H1 (cell line): ENCODE results near the gene TBC1D2. TPM values are rescaled to one million over a fixed set of nuclear protein-coding genes. Genes with fewer than 3 reads are reported as not detected.

Experiments
- CTCF ChIA-PET: fragments of 300-600 bp; sonication (Branson Sonifier 250); formaldehyde crosslinking; loops from one replicate; lab custom pipeline; 2021; ENCODE audit not compliant: partially characterized antibody; lab: Charles Lee
- POLR2A ChIA-PET: fragments of 300-600 bp; sonication (Branson Sonifier 250); formaldehyde crosslinking; loops from one replicate; lab custom pipeline; 2021; ENCODE audit warnings: inconsistent platforms; ENCODE audit not compliant: partially characterized antibody; lab: Charles Lee
- DNase-seq, 2 experiments: peaks; one replicate each; pipeline versions ENCODE4 v3.0.0 to v3.0.0-alpha.2; 2010 to 2022; ENCODE audit warnings: low spot score in 2 of 2, low read depth in 1 of 2, mixed read lengths in 1 of 2
- FAIRE-seq: peaks from 2 replicates; lab custom pipeline; 2011; peaks lifted over from hg19 to GRCh38; lab: Jason Lieb, UNC
- H2AFZ ChIP-seq: 2 replicates; pipeline ENCODE4 v1.8.1; 2012; ENCODE audit warnings: low read length, inconsistent platforms
- H2AK5ac ChIP-seq: 2 replicates; pipeline ENCODE4 v1.6.1; 2013; ENCODE audit warnings: low read depth, low read length
- H2BK120ac ChIP-seq: replicated peaks from 2 replicates; pipeline ENCODE3; 2013; ENCODE audit warnings: low read depth, low read length, inconsistent platforms
- H2BK12ac ChIP-seq: 2 replicates; pipeline ENCODE4 v1.6.1; 2013; ENCODE audit warnings: low read depth, low read length
- H2BK15ac ChIP-seq: 2 replicates; pipeline ENCODE4 v1.6.1; 2013; ENCODE audit warnings: low read length
- H2BK20ac ChIP-seq: 2 replicates; pipeline ENCODE4 v1.6.1; 2013; ENCODE audit warnings: low read length
- H2BK5ac ChIP-seq: 2 replicates; pipeline ENCODE4 v1.6.1; 2013; ENCODE audit warnings: low read depth, low read length
- H3K14ac ChIP-seq: 2 replicates; pipeline ENCODE4 v1.6.1; 2013; ENCODE audit warnings: inconsistent platforms; ENCODE audit not compliant: insufficient read length
- H3K18ac ChIP-seq: 2 replicates; pipeline ENCODE4 v1.6.1; 2013; ENCODE audit warnings: low read length; ENCODE audit errors: extremely low read depth
- H3K23ac ChIP-seq: 2 replicates; pipeline ENCODE4 v1.6.1; 2013; ENCODE audit warnings: inconsistent platforms; ENCODE audit not compliant: insufficient read length
- H3K23me2 ChIP-seq: 2 replicates; pipeline ENCODE4 v1.6.1; 2013; ENCODE audit warnings: low read depth, low read length
- H3K27ac ChIP-seq: 2 replicates; pipeline ENCODE4 v1.6.1; 2011; ENCODE audit warnings: low read depth, low read length, inconsistent platforms
- H3K27me3 ChIP-seq, 4 experiments: replicated peaks in 1 of 4; 1 replicate in 1 of 4; 2 replicates in 3 of 4; pipeline versions ENCODE4 v1.6.1 to v1.8.1; 2011 to 2013; ENCODE audit warnings: low read length in 3 of 4, mild to moderate bottlenecking in 3 of 4, inconsistent platforms in 2 of 4, mixed read lengths in 2 of 4, moderate library complexity in 1 of 4; ENCODE audit not compliant: control insufficient read depth in 3 of 4, insufficient read depth in 3 of 4; ENCODE audit errors: extremely low read depth in 1 of 4
- H3K36me3 ChIP-seq, 4 experiments: 2 replicates each; pipeline versions ENCODE4 v1.6.1 to v1.8.1; 2011 to 2013; ENCODE audit warnings: mild to moderate bottlenecking in 4 of 4, low read length in 3 of 4, moderate library complexity in 2 of 4, control low read depth in 1 of 4, inconsistent platforms in 1 of 4; ENCODE audit not compliant: insufficient read depth in 4 of 4, control insufficient read depth in 2 of 4
- H3K4ac ChIP-seq: replicated peaks from 2 replicates; pipeline ENCODE3; 2013; ENCODE audit warnings: low read length, low read depth, mixed read lengths, inconsistent platforms; ENCODE audit not compliant: insufficient read length
- H3K4me1 ChIP-seq, 4 experiments: replicated peaks in 1 of 4; 1 replicate in 1 of 4; 2 replicates in 3 of 4; pipeline versions ENCODE4 v1.6.1 to v1.8.1; 2011 to 2013; ENCODE audit warnings: low read length in 3 of 4, inconsistent platforms in 2 of 4, mixed read lengths in 1 of 4; ENCODE audit not compliant: insufficient read depth in 4 of 4, control insufficient read depth in 3 of 4
- H3K4me2 ChIP-seq, 2 experiments: 2 replicates each; pipeline versions ENCODE4 v1.6.1 to v1.8.1; 2011 to 2013; ENCODE audit warnings: low read depth in 2 of 2, low read length in 2 of 2, control low read depth in 1 of 2, inconsistent platforms in 1 of 2, mild to moderate bottlenecking in 1 of 2; ENCODE audit not compliant: insufficient read depth in 1 of 2
- H3K4me3 ChIP-seq, 4 experiments: fragments of 200-600, 300-600 bp in 1 of 4; sonication (generic), shearing (Covaris generic), sonication (Bioruptor Twin) in 1 of 4; 2 replicates each; pipeline versions ENCODE4 v1.5.1 to v1.8.1; 2011 to 2016; ENCODE audit warnings: low read length in 4 of 4, low read depth in 3 of 4, control low read depth in 2 of 4, inconsistent platforms in 2 of 4, mild to moderate bottlenecking in 2 of 4, mixed read lengths in 1 of 4, moderate library complexity in 1 of 4; ENCODE audit not compliant: insufficient read depth in 2 of 4; ENCODE audit errors: extremely low read depth in 1 of 4
- H3K56ac ChIP-seq: replicated peaks from 2 replicates; pipeline ENCODE3; 2013; ENCODE audit warnings: low read depth, mild to moderate bottlenecking, mixed read lengths, low read length, inconsistent platforms; ENCODE audit not compliant: insufficient read length
- H3K79me1 ChIP-seq: 2 replicates; pipeline ENCODE4 v1.6.1; 2013; ENCODE audit warnings: low read depth, low read length, control low read depth
- H3K79me2 ChIP-seq, 2 experiments: 2 replicates each; pipeline versions ENCODE4 v1.6.1 to v1.8.1; 2012 to 2013; ENCODE audit warnings: low read length in 2 of 2, mild to moderate bottlenecking in 2 of 2, inconsistent platforms in 1 of 2; ENCODE audit not compliant: insufficient read depth in 2 of 2, control insufficient read depth in 1 of 2
- H3K9ac ChIP-seq, 4 experiments: replicated peaks in 1 of 4; 1 replicate in 1 of 4; 2 replicates in 3 of 4; pipeline versions ENCODE4 v1.6.1 to v1.8.1; 2011 to 2013; ENCODE audit warnings: low read depth in 3 of 4, low read length in 3 of 4, control low read depth in 2 of 4, mild to moderate bottlenecking in 2 of 4, moderate library complexity in 2 of 4, inconsistent platforms in 1 of 4; ENCODE audit errors: extremely low read depth in 1 of 4
- H3K9me3 ChIP-seq, 2 experiments: 2 replicates each; pipeline versions ENCODE4 v1.6.1 to v1.8.1; 2012 to 2013; ENCODE audit warnings: mild to moderate bottlenecking in 2 of 2, moderate library complexity in 2 of 2, control low read depth in 1 of 2, inconsistent platforms in 1 of 2, low read depth in 1 of 2, low read length in 1 of 2, mixed read lengths in 1 of 2; ENCODE audit not compliant: insufficient read depth in 2 of 2
- H4K20me1 ChIP-seq, 2 experiments: replicated peaks in 1 of 2; 2 replicates each; pipeline versions ENCODE3 to v1.8.1; 2011 to 2013; ENCODE audit warnings: inconsistent platforms in 2 of 2, low read length in 2 of 2, mild to moderate bottlenecking in 1 of 2; ENCODE audit not compliant: insufficient read depth in 2 of 2, control insufficient read depth in 1 of 2
- H4K5ac ChIP-seq: 2 replicates; pipeline ENCODE4 v1.6.1; 2013; ENCODE audit warnings: low read length, low read depth, mixed read lengths, inconsistent platforms; ENCODE audit not compliant: insufficient read length
- H4K8ac ChIP-seq: 2 replicates; pipeline ENCODE4 v1.8.0; 2013; ENCODE audit warnings: mild to moderate bottlenecking, moderate library complexity, low read length, inconsistent platforms; ENCODE audit not compliant: insufficient read depth; ENCODE audit errors: extremely low read depth
- H4K91ac ChIP-seq: replicated peaks from 2 replicates; pipeline ENCODE3; 2013; ENCODE audit warnings: low read length, mixed read lengths, inconsistent platforms; ENCODE audit not compliant: insufficient read length
- ATF3 ChIP-seq: IDR thresholded peaks from 2 replicates; pipeline ENCODE4 v1.6.1; 2011; ENCODE audit warnings: low read depth, mild to moderate bottlenecking, low read length; ENCODE audit not compliant: insufficient read depth
- WGBS, 2 experiments: shearing (Covaris generic) in 1 of 2; methylation state at CpG; one replicate each; pipeline versions ENCODE4 v1.1.6 to v1.1.7; 2013 to 2015; ENCODE audit warnings: low lambda C conversion rate in 2 of 2, mixed read lengths in 2 of 2, inconsistent platforms in 1 of 2, low coverage in 1 of 2, missing lambda C conversion rate in 1 of 2; ENCODE audit not compliant: insufficient replicate concordance in 2 of 2, insufficient coverage in 1 of 2, insufficient read length in 1 of 2; ENCODE audit errors: extremely low coverage in 1 of 2, missing lambda C conversion rate in 1 of 2; 5-methylcytosine and 5-hydroxymethylcytosine counted together
- polyA plus RNA-seq, 7 experiments: library from polyadenylated mRNA; depleted of rRNA in 3 of 7; stranded (reverse) in 5 of 7; unstranded in 2 of 7; fragments of >200 nt in 5 of 7; fragments of 200-250 nt in 2 of 7; gene quantifications; 1 replicate in 5 of 7; 2 replicates in 1 of 7; 4 replicates in 1 of 7; pipeline versions ENCODE4 v1.2.1 to v1.2.3, GENCODE V29; 2011 to 2013; ENCODE audit warnings: missing spikeins in 2 of 7, mixed read lengths in 2 of 7
- total RNA-seq: library from RNA; stranded (reverse); fragmentation: NEBNext Ultra II Directional; extraction: Animal tissue kit (Norgen Biotek cat#: 25700); gene quantifications from 2 replicates; pipeline ENCODE4 v1.2.1, GENCODE V29; 2021

The TBC1D2 gene
- total and polyA plus RNA-seq, 2 of the 8 experiments (the other 6 are each of a cell fraction or from before 2014, with no cell fraction given), result 7.4 TPM

GRCh38 chr9:98290411-98290810, 35.0 kb upstream of the TBC1D2 start:
- H2AK5ac ChIP-seq, result no peak overlapping the region
- ChIA-PET CTCF (interaction anchor here (0.8 to 2.8 kb wide), 3 partner anchors 17 to 168 kb away, joined by 3 to 10 read pairs (median 3); no protein-coding TSS in a partner anchor), POLR2A (no interaction called here)
- no peak overlapping the region for H3K4ac ChIP-seq
- no peak for TF ChIP-seq ATF3
- H3K14ac ChIP-seq, result no peak overlapping the region
- H3K4me3 ChIP-seq, result no peak overlapping the region
- no peak overlapping the region for H2BK20ac ChIP-seq
- no peak overlapping the region for H3K27ac ChIP-seq
- no peaks in the 10 kb centered on the region for H3K79me2 ChIP-seq
- H4K20me1 ChIP-seq, result no peaks in the 10 kb centered on the region
- H3K4me1 ChIP-seq, result no peaks in the 10 kb centered on the region
- no peak overlapping the region for H2BK120ac ChIP-seq
- no peaks in the 10 kb centered on the region for H3K79me1 ChIP-seq
- no peak for FAIRE-seq
- no peak overlapping the region for H2AFZ ChIP-seq
- no peaks in the 10 kb centered on the region for H3K9me3 ChIP-seq
- WGBS, 2 experiments, result 86% methylated on average over 14 of the region's 18 CpGs; no CpG with 5 or more reads in 1 of the 2 experiments
- no peak overlapping the region for H3K4me2 ChIP-seq
- H3K23me2 ChIP-seq, result no peaks in the 10 kb centered on the region
- no peak overlapping the region for H3K9ac ChIP-seq
- no peak overlapping the region for H4K91ac ChIP-seq
- H4K8ac ChIP-seq, result no peak overlapping the region; the same call in 1 of the 2 replicates
- H2BK12ac ChIP-seq, result no peak overlapping the region
- no peak for DNase-seq
- no peak overlapping the region for H4K5ac ChIP-seq
- no peaks in the 10 kb centered on the region for H3K36me3 ChIP-seq
- no peak overlapping the region for H3K18ac ChIP-seq
- H3K23ac ChIP-seq, result no peak overlapping the region
- H3K56ac ChIP-seq, result no peak overlapping the region
- H2BK5ac ChIP-seq, result no peak overlapping the region
- no peak overlapping the region for H2BK15ac ChIP-seq
- no peaks in the 10 kb centered on the region for H3K27me3 ChIP-seq
